GM12801 (cell line): Measurements from ENCODE around the gene OR2W1.

ENCODE experiments used
- TF ChIP-seq, protein P1 (sequence below): IDR thresholded peaks from one replicate; pipeline ENCODE4 v1.5.1; 2011; ENCODE audit warnings: control low read depth; ENCODE audit not compliant: insufficient read length; ENCODE audit errors: extremely low read depth

The OR2W1 gene

DNA sequence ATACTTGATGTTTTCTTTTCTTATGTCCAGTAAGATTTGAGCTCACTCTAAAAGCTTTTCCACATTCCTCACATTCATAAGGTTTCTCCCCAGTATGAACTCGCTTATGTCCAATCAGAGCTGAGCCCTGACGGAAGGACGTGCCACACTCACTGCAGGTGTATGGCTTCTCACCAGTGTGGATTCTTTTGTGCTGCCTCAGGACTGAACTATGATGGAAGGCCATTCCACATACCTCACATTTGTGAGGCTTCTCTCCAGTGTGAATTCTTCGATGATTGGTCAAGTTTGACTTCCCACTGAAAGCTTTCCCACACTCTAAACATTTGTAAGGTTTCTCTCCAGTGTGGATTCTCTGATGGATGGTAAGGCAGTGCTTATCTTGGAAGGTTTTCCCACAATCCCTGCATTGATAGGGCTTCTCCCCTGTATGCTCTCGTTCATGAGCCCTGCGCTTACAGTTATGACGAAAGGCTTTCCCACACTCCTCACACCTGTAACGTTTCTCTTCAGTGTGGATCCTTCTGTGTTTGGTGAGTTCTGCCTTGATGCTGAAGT is 49.8 kb downstream of the OR2W1 start:
- TF ChIP-seq, protein P1, sequence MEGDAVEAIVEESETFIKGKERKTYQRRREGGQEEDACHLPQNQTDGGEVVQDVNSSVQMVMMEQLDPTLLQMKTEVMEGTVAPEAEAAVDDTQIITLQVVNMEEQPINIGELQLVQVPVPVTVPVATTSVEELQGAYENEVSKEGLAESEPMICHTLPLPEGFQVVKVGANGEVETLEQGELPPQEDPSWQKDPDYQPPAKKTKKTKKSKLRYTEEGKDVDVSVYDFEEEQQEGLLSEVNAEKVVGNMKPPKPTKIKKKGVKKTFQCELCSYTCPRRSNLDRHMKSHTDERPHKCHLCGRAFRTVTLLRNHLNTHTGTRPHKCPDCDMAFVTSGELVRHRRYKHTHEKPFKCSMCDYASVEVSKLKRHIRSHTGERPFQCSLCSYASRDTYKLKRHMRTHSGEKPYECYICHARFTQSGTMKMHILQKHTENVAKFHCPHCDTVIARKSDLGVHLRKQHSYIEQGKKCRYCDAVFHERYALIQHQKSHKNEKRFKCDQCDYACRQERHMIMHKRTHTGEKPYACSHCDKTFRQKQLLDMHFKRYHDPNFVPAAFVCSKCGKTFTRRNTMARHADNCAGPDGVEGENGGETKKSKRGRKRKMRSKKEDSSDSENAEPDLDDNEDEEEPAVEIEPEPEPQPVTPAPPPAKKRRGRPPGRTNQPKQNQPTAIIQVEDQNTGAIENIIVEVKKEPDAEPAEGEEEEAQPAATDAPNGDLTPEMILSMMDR: no peak
